ENCODE data around the gene STARD10.
"Not testable (repeated sequence)": the region's sequence is repeated elsewhere in the genome, so short reads cannot be mapped to it uniquely, and the experiment has no call there.

STARD10 gene

GRCh38 chr11:72832301-72833082 lies 38.6 kb upstream of the STARD10 start:
- H3K9ac ChIP-seq (ENCODE audit: low read length) = no peak overlapping the region
- peaks cover 4% of the 10 kb centered on the region for H3K36me3 ChIP-seq (ENCODE audit: insufficient read depth, low read length)
- no peak overlapping the region for H3K27ac ChIP-seq (ENCODE audit: low read depth, low read length)
- H3K9me3 ChIP-seq (ENCODE audit: low read length) = no peaks in the 10 kb centered on the region
- no peaks in the 10 kb centered on the region for H3K27me3 ChIP-seq (ENCODE audit: control insufficient read depth in 1 of 2, insufficient read depth in 2 of 2, low read length in 2 of 2)
- H3K4me1 ChIP-seq (ENCODE audit: insufficient read depth, low read length) = peaks cover 11% of the 10 kb centered on the region
- no peak overlapping the region for H3K4me3 ChIP-seq (ENCODE audit: low read depth in 1 of 2, low read length in 2 of 2)

GRCh38 chr11:72831521-72832300 lies 37.9 kb upstream of the STARD10 start:
- no peak overlapping the region for H3K27ac ChIP-seq (ENCODE audit: low read depth, low read length)
- no peaks in the 10 kb centered on the region for H3K36me3 ChIP-seq (ENCODE audit: insufficient read depth, low read length)
- H3K9ac ChIP-seq (ENCODE audit: low read length) = no peak overlapping the region
- no peak overlapping the region for H3K4me3 ChIP-seq (ENCODE audit: low read depth in 1 of 2, low read length in 2 of 2)
- H3K4me1 ChIP-seq (ENCODE audit: insufficient read depth, low read length) = peaks cover 11% of the 10 kb centered on the region
- no peaks in the 10 kb centered on the region for H3K27me3 ChIP-seq (ENCODE audit: control insufficient read depth in 1 of 2, insufficient read depth in 2 of 2, low read length in 2 of 2)
- H3K9me3 ChIP-seq (ENCODE audit: low read length) = no peaks in the 10 kb centered on the region

GRCh38 chr11:72829884-72830533 lies 36.2 kb upstream of the STARD10 start:
- Histone ChIP-seq H3K36me3 (ENCODE audit: insufficient read depth, low read length) (no peaks in the 10 kb centered on the region), H3K4me1 (ENCODE audit: insufficient read depth, low read length) (peaks cover 11% of the 10 kb centered on the region), H3K9ac (ENCODE audit: low read length) (no peak overlapping the region), H3K27me3 (ENCODE audit: control insufficient read depth in 1 of 2, insufficient read depth in 2 of 2, low read length in 2 of 2) (no peaks in the 10 kb centered on the region), H3K27ac (ENCODE audit: low read depth, low read length) (no peak overlapping the region), H3K9me3 (ENCODE audit: low read length) (no peaks in the 10 kb centered on the region), H3K4me3 (ENCODE audit: low read depth in 1 of 2, low read length in 2 of 2) (no peak overlapping the region)

GRCh38 chr11:72829178-72829577 lies 35.3 kb upstream of the STARD10 start:
- Histone ChIP-seq H3K4me1 (ENCODE audit: insufficient read depth, low read length) (peaks cover 11% of the 10 kb centered on the region), H3K36me3 (ENCODE audit: insufficient read depth, low read length) (no peaks in the 10 kb centered on the region), H3K9ac (ENCODE audit: low read length) (no peak overlapping the region), H3K27me3 (ENCODE audit: control insufficient read depth in 1 of 2, insufficient read depth in 2 of 2, low read length in 2 of 2) (no peaks in the 10 kb centered on the region), H3K4me3 (ENCODE audit: low read depth in 1 of 2, low read length in 2 of 2) (no peak overlapping the region), H3K9me3 (ENCODE audit: low read length) (no peaks in the 10 kb centered on the region), H3K27ac (ENCODE audit: low read depth, low read length) (no peak overlapping the region)

- no peak overlapping the region for H3K27ac ChIP-seq (ENCODE audit: low read depth, low read length)
- no peak overlapping the region for H3K9ac ChIP-seq (ENCODE audit: low read length)
- no peaks in the 10 kb centered on the region for H3K27me3 ChIP-seq (ENCODE audit: control insufficient read depth in 1 of 2, insufficient read depth in 2 of 2, low read length in 2 of 2)
- no peaks in the 10 kb centered on the region for H3K36me3 ChIP-seq (ENCODE audit: insufficient read depth, low read length)
- H3K4me1 ChIP-seq (ENCODE audit: insufficient read depth, low read length) = peaks cover 11% of the 10 kb centered on the region
- no peaks in the 10 kb centered on the region for H3K9me3 ChIP-seq (ENCODE audit: low read length)
- H3K4me3 ChIP-seq (ENCODE audit: low read depth in 1 of 2, low read length in 2 of 2) = no peak overlapping the region
Measured at GRCh38 chr11:72828692-72829101, 34.9 kb upstream of the STARD10 start.

- Histone ChIP-seq H3K27ac (ENCODE audit: low read depth, low read length) (no peak overlapping the region), H3K9ac (ENCODE audit: low read length) (no peak overlapping the region), H3K36me3 (ENCODE audit: insufficient read depth, low read length) (no peaks in the 10 kb centered on the region), H3K4me1 (ENCODE audit: insufficient read depth, low read length) (peaks cover 11% of the 10 kb centered on the region), H3K27me3 (ENCODE audit: control insufficient read depth in 1 of 2, insufficient read depth in 2 of 2, low read length in 2 of 2) (no peaks in the 10 kb centered on the region), H3K4me3 (ENCODE audit: low read depth in 1 of 2, low read length in 2 of 2) (no peak overlapping the region), H3K9me3 (ENCODE audit: low read length) (no peaks in the 10 kb centered on the region)
Measured at GRCh38 chr11:72828081-72828567, 34.3 kb upstream of the STARD10 start.

GRCh38 chr11:72827656-72828055 lies 33.8 kb upstream of the STARD10 start:
- H3K9ac ChIP-seq (ENCODE audit: low read length); H3K9me3 ChIP-seq (ENCODE audit: low read length); H3K27ac ChIP-seq (ENCODE audit: low read depth, low read length); H3K4me3 ChIP-seq (ENCODE audit: low read depth in 1 of 2, low read length in 2 of 2); H3K27me3 ChIP-seq (ENCODE audit: control insufficient read depth in 1 of 2, insufficient read depth in 2 of 2, low read length in 2 of 2); H3K36me3 ChIP-seq (ENCODE audit: insufficient read depth, low read length): not testable (repeated sequence)
- peaks cover 11% of the 10 kb centered on the region for H3K4me1 ChIP-seq (ENCODE audit: insufficient read depth, low read length)

- Histone ChIP-seq H3K9me3 (ENCODE audit: low read length) (no peaks in the 10 kb centered on the region), H3K4me1 (ENCODE audit: insufficient read depth, low read length) (peaks cover 6% of the 10 kb centered on the region), H3K27me3 (ENCODE audit: control insufficient read depth in 1 of 2, insufficient read depth in 2 of 2, low read length in 2 of 2) (no peaks in the 10 kb centered on the region), H3K36me3 (ENCODE audit: insufficient read depth, low read length) (no peaks in the 10 kb centered on the region), H3K27ac (ENCODE audit: low read depth, low read length) (no peak overlapping the region), H3K9ac (ENCODE audit: low read length) (no peak overlapping the region), H3K4me3 (ENCODE audit: low read depth in 1 of 2, low read length in 2 of 2) (no peak overlapping the region)
Measured at GRCh38 chr11:72826942-72827480, 33.2 kb upstream of the STARD10 start.

- H3K4me1 ChIP-seq (ENCODE audit: insufficient read depth, low read length) = peaks cover 3% of the 10 kb centered on the region
- H3K4me3 ChIP-seq (ENCODE audit: low read depth in 1 of 2, low read length in 2 of 2) = no peak overlapping the region
- no peaks in the 10 kb centered on the region for H3K36me3 ChIP-seq (ENCODE audit: insufficient read depth, low read length)
- no peaks in the 10 kb centered on the region for H3K9me3 ChIP-seq (ENCODE audit: low read length)
- no peaks in the 10 kb centered on the region for H3K27me3 ChIP-seq (ENCODE audit: control insufficient read depth in 1 of 2, insufficient read depth in 2 of 2, low read length in 2 of 2)
- H3K27ac ChIP-seq (ENCODE audit: low read depth, low read length) = no peak overlapping the region
- no peak overlapping the region for H3K9ac ChIP-seq (ENCODE audit: low read length)
Measured at GRCh38 chr11:72826191-72826941, 32.5 kb upstream of the STARD10 start.

- Histone ChIP-seq H3K4me1 (ENCODE audit: insufficient read depth, low read length) (peaks cover 8% of the 10 kb centered on the region), H3K9me3 (ENCODE audit: low read length) (no peaks in the 10 kb centered on the region), H3K36me3 (ENCODE audit: insufficient read depth, low read length) (no peaks in the 10 kb centered on the region), H3K4me3 (ENCODE audit: low read depth in 1 of 2, low read length in 2 of 2) (no peak overlapping the region), H3K9ac (ENCODE audit: low read length) (no peak overlapping the region), H3K27ac (ENCODE audit: low read depth, low read length) (no peak overlapping the region), H3K27me3 (ENCODE audit: control insufficient read depth in 1 of 2, insufficient read depth in 2 of 2, low read length in 2 of 2) (no peaks in the 10 kb centered on the region)
Measured at GRCh38 chr11:72825661-72826060, 31.8 kb upstream of the STARD10 start.
